ENCODE data around the gene ASPG.

GRCh38 chr14:104104076-104104901 lies 18.8 kb downstream of the ASPG start:
- TF ChIP-seq YY1 (tag by site-specific recombination; IDR thresholded peaks at IDR 0.05) (no peak), ZNF280D (tag by site-specific recombination; IDR thresholded peaks at IDR 0.05) (no peak), GLIS2 (tag by site-specific recombination; IDR thresholded peaks at IDR 0.05) (no peak)
- TF ChIP-seq, protein P1, sequence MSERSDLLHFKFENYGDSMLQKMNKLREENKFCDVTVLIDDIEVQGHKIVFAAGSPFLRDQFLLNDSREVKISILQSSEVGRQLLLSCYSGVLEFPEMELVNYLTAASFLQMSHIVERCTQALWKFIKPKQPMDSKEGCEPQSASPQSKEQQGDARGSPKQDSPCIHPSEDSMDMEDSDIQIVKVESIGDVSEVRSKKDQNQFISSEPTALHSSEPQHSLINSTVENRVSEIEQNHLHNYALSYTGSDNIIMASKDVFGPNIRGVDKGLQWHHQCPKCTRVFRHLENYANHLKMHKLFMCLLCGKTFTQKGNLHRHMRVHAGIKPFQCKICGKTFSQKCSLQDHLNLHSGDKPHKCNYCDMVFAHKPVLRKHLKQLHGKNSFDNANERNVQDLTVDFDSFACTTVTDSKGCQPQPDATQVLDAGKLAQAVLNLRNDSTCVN (tag by site-specific recombination; optimal IDR thresholded peaks at IDR 0.05), result no peak

Data from HEK293 (cell line).